ENCODE measurements around the gene STIM1. TPM values are rescaled to one million over a fixed set of nuclear protein-coding genes. Genes with fewer than 3 reads are reported as not detected.
A peak's percentile ranks its signal among the peaks of the same experiment; 100 is the strongest.

STIM1 gene
- total RNA-seq, 1 experiment from 2014 or later: 93.6 TPM

GRCh38 chr11:3827434-3828186 is 27.9 kb upstream of the STIM1 start:
- no peak for ATAC-seq
- TF ChIP-seq CTCF (IDR thresholded peaks at IDR 0.05) (no peak), SIN3A (IDR thresholded peaks at IDR 0.05; ENCODE audit: borderline replicate concordance, insufficient read depth, low read depth, low read length) (no peak), REST (IDR thresholded peaks at IDR 0.05; ENCODE audit: insufficient read depth in 1 of 2, low read depth in 2 of 2, low read length in 1 of 2) (no peak), POLR2AphosphoS5 (IDR thresholded peaks at IDR 0.05; ENCODE audit: low read depth, low read length) (no peak; the same call in 1 of the 2 replicates)
- Histone ChIP-seq H3K9me3 (ENCODE audit: control insufficient read depth, insufficient read depth, low read depth, low read length) (no peaks in the 10 kb centered on the region), H3K27me3 (ENCODE audit: control insufficient read depth, insufficient read depth, low read length) (no peaks in the 10 kb centered on the region), H3K4me1 (ENCODE audit: control insufficient read depth, insufficient read depth, low read length) (peaks cover 3% of the 10 kb centered on the region; the same call in 1 of the 2 replicates), H3K36me3 (ENCODE audit: control insufficient read depth, insufficient read depth, low read length) (peaks cover 6% of the 10 kb centered on the region), H3K27ac (ENCODE audit: low read length) (no peak overlapping the region), H3K4me3 (ENCODE audit: low read depth in 2 of 2, low read length in 2 of 2) (no peak overlapping the region)
- ChIA-PET CTCF (no interaction called here), POLR2A (interaction anchor here (0.6 kb wide), 1 partner anchor 245 kb away, joined by 4 read pairs; no protein-coding TSS in a partner anchor)
- intact Hi-C loops (cut with micrococcal nuclease; ENCODE audit: unreplicated experiment): no loop called here
- TSS peak; percentile 49 for BruUV-seq (replicated peaks)
- DNase-seq (ENCODE audit: low read depth, low spot score): no peak
- in situ Hi-C loops (cut with HindIII; ENCODE audit: low pct_unique_long_range_greater_than_20kb, low sequenced_read_pairs): no loop called here

- ChIA-PET CTCF (no interaction called here), POLR2A (no interaction called here)
- no peak for DNase-seq (ENCODE audit: low read depth, low spot score)
- no peak for TF ChIP-seq TCF7L2 (IDR thresholded peaks at IDR 0.05; ENCODE audit: low read depth, low read length)
- TF ChIP-seq POLR2AphosphoS5 (IDR thresholded peaks at IDR 0.05; ENCODE audit: low read depth, low read length): no peak
- TF ChIP-seq CTCF (IDR thresholded peaks at IDR 0.05): no peak
- no peak for TF ChIP-seq REST (IDR thresholded peaks at IDR 0.05; ENCODE audit: insufficient read depth in 1 of 2, low read depth in 2 of 2, low read length in 1 of 2)
- no peak for TF ChIP-seq SIN3A (IDR thresholded peaks at IDR 0.05; ENCODE audit: borderline replicate concordance, insufficient read depth, low read depth, low read length)
- Histone ChIP-seq H3K9me3 (ENCODE audit: control insufficient read depth, insufficient read depth, low read depth, low read length) (no peaks in the 10 kb centered on the region), H3K27ac (ENCODE audit: low read length) (no peak overlapping the region), H3K27me3 (ENCODE audit: control insufficient read depth, insufficient read depth, low read length) (no peaks in the 10 kb centered on the region), H3K4me3 (ENCODE audit: low read depth in 2 of 2, low read length in 2 of 2) (no peak overlapping the region), H3K4me1 (ENCODE audit: control insufficient read depth, insufficient read depth, low read length) (peaks cover 3% of the 10 kb centered on the region), H3K36me3 (ENCODE audit: control insufficient read depth, insufficient read depth, low read length) (peaks cover 8% of the 10 kb centered on the region)
- intact Hi-C loops (cut with micrococcal nuclease; ENCODE audit: unreplicated experiment): no loop called here
- no TSS peak for BruUV-seq (replicated peaks)
- no peak for ATAC-seq
- in situ Hi-C loops (cut with HindIII; ENCODE audit: low pct_unique_long_range_greater_than_20kb, low sequenced_read_pairs): no loop called here
Measured at GRCh38 chr11:3830088-3830487, 25.4 kb upstream of the STIM1 start.

Data from Panc1 (cell line).